K562 (cell line): ENCODE data around the gene CCDC106. TPM values are rescaled to one million over a fixed set of nuclear protein-coding genes. Genes with fewer than 3 reads are reported as not detected.

Experiments
- ARID2 ChIP-seq: fragments of 450-650 bp; IDR thresholded peaks from 2 replicates; pipeline ENCODE4 v1.6.1; 2017; ENCODE audit warnings: antibody characterized with exemption, mild to moderate bottlenecking
- ATF1 ChIP-seq, 2 experiments: fragments of 450-650 bp in 1 of 2; IDR thresholded peaks; 2 replicates each; pipeline ENCODE4 v1.6.1; 2016; ENCODE audit warnings: missing compliant biosample characterization in 1 of 2, missing genetic modification characterization in 1 of 2
- BRD9 ChIP-seq: fragments of 450-650 bp; IDR thresholded peaks from 2 replicates; pipeline ENCODE4 v1.6.1; 2018; ENCODE audit warnings: low read depth; ENCODE audit not compliant: partially characterized antibody
- CCNT2 ChIP-seq: IDR thresholded peaks from 2 replicates; pipeline ENCODE4 v1.6.1; 2011; ENCODE audit warnings: borderline replicate concordance, low read depth, mild to moderate bottlenecking, moderate library complexity, mixed read lengths, low read length; ENCODE audit not compliant: insufficient read length; ENCODE audit errors: extremely low read depth
- CREB5 ChIP-seq: fragments of 250-450 bp; sonication (Bioruptor Pico); IDR thresholded peaks from 2 replicates; pipeline ENCODE4 v1.5.0; 2020; ENCODE audit warnings: mild to moderate bottlenecking
- EGR1 ChIP-seq: fragments of 450-650 bp; conservative IDR thresholded peaks from 2 replicates; pipeline ENCODE4 v1.6.1; 2017; ENCODE audit warnings: mild to moderate bottlenecking
- ELF4 ChIP-seq: fragments of 450-650 bp; formaldehyde crosslinking; IDR thresholded peaks from 2 replicates; pipeline ENCODE4 v1.4.0; 2022; ENCODE audit warnings: missing genetic modification characterization
- FOXJ2 ChIP-seq: fragments of 200-800 bp; sonication (Bioruptor generic); IDR thresholded peaks from 2 replicates; pipeline ENCODE4 v1.6.1; 2016; ENCODE audit warnings: missing genetic modification characterization, missing compliant biosample characterization
- GABPA ChIP-seq: fragments of 200-800 bp; sonication (Bioruptor generic); conservative IDR thresholded peaks from 2 replicates; pipeline ENCODE4 v1.6.1; 2016; ENCODE audit warnings: low read depth, missing genetic modification characterization, missing compliant biosample characterization
- HDAC2 ChIP-seq: fragments of 450-650 bp; IDR thresholded peaks from 2 replicates; pipeline ENCODE4 v1.6.1; 2016; ENCODE audit warnings: mild to moderate bottlenecking
- HNRNPH1 ChIP-seq: fragments of 200-400 bp; formaldehyde crosslinking; optimal IDR thresholded peaks from 2 replicates; pipeline ENCODE3; 2017; ENCODE audit warnings: low read depth, mild to moderate bottlenecking, low read length, moderate library complexity
- L3MBTL2 ChIP-seq: fragments of 450-650 bp; IDR thresholded peaks from 2 replicates; pipeline ENCODE4 v1.6.1; 2016; ENCODE audit warnings: mild to moderate bottlenecking, moderate library complexity
- LEF1 ChIP-seq: fragments of 450-650 bp; IDR thresholded peaks from 2 replicates; pipeline ENCODE4 v1.6.1; 2016; ENCODE audit warnings: mild to moderate bottlenecking
- MAFK ChIP-seq: IDR thresholded peaks from 2 replicates; pipeline ENCODE4 v1.6.1; 2011; ENCODE audit warnings: low read length, improper control_type of control experiment
- PHTF2 ChIP-seq: fragments of 250-450 bp; sonication (Bioruptor Pico); IDR thresholded peaks from 2 replicates; pipeline ENCODE4 v1.5.0; 2021; ENCODE audit warnings: mild to moderate bottlenecking
- RAD51 ChIP-seq: fragments of 450-650 bp; IDR thresholded peaks from 2 replicates; pipeline ENCODE4 v1.7.1; 2016; ENCODE audit warnings: low read depth, mild to moderate bottlenecking, borderline replicate concordance
- RBM25 ChIP-seq: fragments of 200-400 bp; formaldehyde crosslinking; IDR thresholded peaks from 2 replicates; pipeline ENCODE4 v1.6.1; 2018; ENCODE audit warnings: low read length, low read depth, moderate library complexity; ENCODE audit not compliant: severe bottlenecking
- RCOR1 ChIP-seq, 2 experiments: IDR thresholded peaks; 2 replicates each; pipeline ENCODE4 v1.6.1; 2012; ENCODE audit warnings: low read depth in 2 of 2, low read length in 2 of 2, borderline replicate concordance in 1 of 2, improper control_type of control experiment in 1 of 2
- SETDB1 ChIP-seq: IDR thresholded peaks from one replicate; pipeline ENCODE4 v1.6.1; 2012; ENCODE audit warnings: low read length, control low read depth, inconsistent platforms
- TEAD1 ChIP-seq, 2 experiments: fragments of 450-650 bp in 1 of 2; sonication (generic) in 1 of 2; formaldehyde crosslinking; IDR thresholded peaks; 2 replicates each; pipeline versions ENCODE4 v1.4.0 to v1.8.0; 2020 to 2022; ENCODE audit warnings: mild to moderate bottlenecking in 2 of 2, missing genetic modification reagents in 1 of 2
- TFAM ChIP-seq: fragments of 250-450 bp; sonication (Bioruptor Pico); conservative IDR thresholded peaks from 2 replicates; pipeline ENCODE4 v1.5.0; 2021; ENCODE audit warnings: mild to moderate bottlenecking, moderate library complexity
- ZNF24 ChIP-seq: fragments of 450-650 bp; IDR thresholded peaks from 2 replicates; pipeline ENCODE4 v1.6.1; 2016
- ZNF507 ChIP-seq: conservative IDR thresholded peaks from 2 replicates; pipeline ENCODE4 v1.6.1; 2017; ENCODE audit warnings: missing genetic modification characterization, missing compliant biosample characterization
- ZNF551 ChIP-seq: fragments of 250-450 bp; sonication (Bioruptor Pico); IDR thresholded peaks from 2 replicates; pipeline ENCODE4 v1.5.0; 2021; ENCODE audit warnings: mild to moderate bottlenecking, moderate library complexity
- ZNF639 ChIP-seq, 2 experiments: fragments of 200-800 bp in 1 of 2; sonication (Bioruptor generic) in 1 of 2; sonication (generic) in 1 of 2; formaldehyde crosslinking in 1 of 2; IDR thresholded peaks in 1 of 2; conservative IDR thresholded peaks in 1 of 2; 2 replicates each; pipeline versions ENCODE4 v1.5.0 to v1.6.1; 2016 to 2020; ENCODE audit warnings: missing compliant biosample characterization in 1 of 2, missing genetic modification characterization in 1 of 2, missing genetic modification reagents in 1 of 2
- polyA plus RNA-seq, 8 experiments: library from polyadenylated mRNA; depleted of rRNA in 4 of 8; stranded (reverse) in 5 of 8; unstranded in 3 of 8; fragments of >200 nt; fragmentation: Nextera tagmentation in 2 of 8; fragmentation: Illumina TruSeq in 1 of 8; extraction: Ambion mirVana in 2 of 8; extraction: Trizol in 1 of 8; gene quantifications; 2 replicates each; pipeline versions ENCODE4 v1.2.1 to v1.2.3, GENCODE V29; 2011 to 2014; ENCODE audit warnings: inconsistent platforms in 1 of 8, missing spikeins in 1 of 8
- total RNA-seq, 7 experiments: library from RNA; depleted of rRNA in 6 of 7; stranded (reverse); fragments of >200 nt in 6 of 7; fragmentation: Illumina TruSeq in 2 of 7; extraction: Trizol in 2 of 7; gene quantifications; 2 replicates each; pipeline versions ENCODE4 v1.2.1 to v1.2.3, GENCODE V29; 2011 to 2021; ENCODE audit warnings: low replicate concordance in 1 of 7
- TF ChIP-seq, protein P1 (sequence below): sonication (generic); formaldehyde crosslinking; IDR thresholded peaks from 2 replicates; pipeline ENCODE4 v1.8.1; 2023; ENCODE audit warnings: mild to moderate bottlenecking, missing genetic modification reagents

Gene CCDC106
- total and polyA plus RNA-seq, 9 of the 15 experiments (the other 6 are each of a cell fraction or from before 2014, with no cell fraction given), result 0.10 to 27.5 (median 15.0) TPM; not detected in 1

GRCh38 chr19:55605637-55606470 is 42.2 kb upstream of the CCDC106 start, which contains the start of gene ZNF865 (continued):
- TF ChIP-seq CREB5 (no peak), PHTF2 (no peak), EGR1 (peak; percentile 20; the same call in 1 of the 2 replicates), ELF4 (CRISPR knock-in tag) (no peak), BRD9 (peak; percentile 93), LEF1 (no peak), ZNF24 (no peak), HNRNPH1 (no peak), ATF1 (CRISPR knock-in tag; IDR thresholded peaks at IDR 0.05) (no peak), ATF1 (tag; IDR thresholded peaks at IDR 0.05) (peak; percentile 37; the same call in 1 of the 2 replicates), SETDB1 (no peak), CCNT2 (no peak), HDAC2 (peak; percentile 65; the same call in 1 of the 2 replicates), GABPA (tag) (peak; percentile 92), MAFK (no peak), TFAM (CRISPR knock-in tag) (no peak), ZNF639 (CRISPR knock-in tag; conservative IDR thresholded peaks at IDR 0.05 in 1 of 2, IDR thresholded peaks at IDR 0.05 in 1 of 2) (0 out of 4 replicates have a peak, but pooled peaks of 1 of the 2 experiments have one; percentile 56), FOXJ2 (tag) (peak; percentile 48; the same call in 1 of the 2 replicates), L3MBTL2 (peak; percentile 53), ZNF507 (tag) (no peak), RAD51 (no peak), ARID2 (peak; percentile 88), RCOR1 (IDR thresholded peaks at IDR 0.05; ENCODE audit: borderline replicate concordance in 1 of 2, low read depth in 2 of 2, low read length in 2 of 2) (0 out of 4 replicates have a peak, but pooled peaks of 1 of the 2 experiments have one; percentile 30), TEAD1 (CRISPR knock-in tag; IDR thresholded peaks at IDR 0.05) (no peak), RBM25 (no peak), ZNF551 (CRISPR knock-in tag) (no peak)
- TF ChIP-seq, protein P1, sequence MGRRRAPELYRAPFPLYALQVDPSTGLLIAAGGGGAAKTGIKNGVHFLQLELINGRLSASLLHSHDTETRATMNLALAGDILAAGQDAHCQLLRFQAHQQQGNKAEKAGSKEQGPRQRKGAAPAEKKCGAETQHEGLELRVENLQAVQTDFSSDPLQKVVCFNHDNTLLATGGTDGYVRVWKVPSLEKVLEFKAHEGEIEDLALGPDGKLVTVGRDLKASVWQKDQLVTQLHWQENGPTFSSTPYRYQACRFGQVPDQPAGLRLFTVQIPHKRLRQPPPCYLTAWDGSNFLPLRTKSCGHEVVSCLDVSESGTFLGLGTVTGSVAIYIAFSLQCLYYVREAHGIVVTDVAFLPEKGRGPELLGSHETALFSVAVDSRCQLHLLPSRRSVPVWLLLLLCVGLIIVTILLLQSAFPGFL (CRISPR knock-in tag), result no peak
